ENCODE data around the gene WDR83. TPM values are rescaled to one million over a fixed set of nuclear protein-coding genes. Genes with fewer than 3 reads are reported as not detected.

The WDR83 gene
- total RNA-seq, 2 experiments from 2014 or later, result 6.5 to 6.6 TPM

DNA sequence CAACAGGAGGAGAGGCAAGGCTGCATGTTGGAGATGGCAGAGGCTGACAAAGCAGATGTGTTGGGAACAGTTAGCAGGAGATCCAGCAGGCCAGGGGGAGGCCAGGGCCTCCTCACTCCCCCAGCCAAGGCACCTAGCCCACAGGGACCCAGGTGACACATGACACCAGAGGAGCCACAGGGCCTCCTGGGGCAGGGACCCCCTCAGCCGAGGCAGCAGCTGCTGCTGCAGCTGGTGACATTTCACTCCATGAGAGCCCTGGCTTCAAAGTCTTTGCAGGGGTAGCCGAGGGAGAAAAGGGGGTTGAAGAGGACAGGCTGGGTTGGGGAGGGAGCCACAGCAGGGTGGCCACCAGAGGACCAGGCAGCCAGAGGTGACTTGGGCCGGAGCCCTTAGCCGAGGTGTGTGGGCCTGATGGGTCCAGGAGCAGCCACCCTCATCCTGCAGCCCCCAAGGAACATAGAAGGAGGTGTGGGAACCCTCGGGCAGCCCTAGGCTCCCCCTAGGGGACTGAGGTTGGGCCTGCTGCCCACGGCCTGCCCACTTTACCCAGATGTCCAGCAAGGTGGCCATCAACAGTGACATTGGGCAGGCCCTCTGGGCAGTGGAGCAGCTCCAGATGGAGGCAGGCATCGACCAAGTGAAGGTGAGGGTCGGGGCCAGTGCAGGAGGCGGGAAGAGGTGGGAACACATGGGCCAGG lies 21.0 kb downstream of the WDR83 start, which contains the start of gene GNG14:
TSS of gene GNG14 (plus strand) at position 503 of the 701 bp plus-strand sequence. CDS start at position 554, 51 bp downstream.
- ChIA-PET POLR2A (no interaction called here), CTCF (no interaction called here)
- Histone ChIP-seq H3K4me1 (ENCODE audit: insufficient read depth, low read length) (no peaks in the 10 kb centered on the region), H3K9me3 (ENCODE audit: control insufficient read depth in 1 of 2, insufficient read depth in 1 of 2, low read length in 2 of 2) (no peaks in the 10 kb centered on the region), H3K27me3 (ENCODE audit: control insufficient read depth in 1 of 2, insufficient read depth in 2 of 2, low read length in 2 of 2) (no peaks in the 10 kb centered on the region), H3K27ac (ENCODE audit: low read depth in 1 of 2, low read length in 2 of 2) (no peak within 1 kb of the TSS), H3K4me3 (ENCODE audit: low read length) (no peak within 1 kb of the TSS), H3K36me3 (ENCODE audit: insufficient read depth, low read length) (no peaks in the 10 kb centered on the region)
- H3K4me3 Mint-ChIP-seq, result no peak within 1 kb of the TSS
- no peaks in the 10 kb centered on the region for H3K36me3 Mint-ChIP-seq (ENCODE audit: low read depth)
- no peaks in the 10 kb centered on the region for H3K4me1 Mint-ChIP-seq (ENCODE audit: low read depth)
- no peaks in the 10 kb centered on the region for H3K27me3 Mint-ChIP-seq
- intact Hi-C loops (cut with DNase I, micrococcal nuclease), result no loop called here
- H3K27ac Mint-ChIP-seq, result no peak within 1 kb of the TSS
- DNase-seq (no peak), ATAC-seq (ENCODE audit: poor library complexity) (no peak)
- no peaks in the 10 kb centered on the region for H3K9me3 Mint-ChIP-seq
- TF ChIP-seq, protein P1, sequence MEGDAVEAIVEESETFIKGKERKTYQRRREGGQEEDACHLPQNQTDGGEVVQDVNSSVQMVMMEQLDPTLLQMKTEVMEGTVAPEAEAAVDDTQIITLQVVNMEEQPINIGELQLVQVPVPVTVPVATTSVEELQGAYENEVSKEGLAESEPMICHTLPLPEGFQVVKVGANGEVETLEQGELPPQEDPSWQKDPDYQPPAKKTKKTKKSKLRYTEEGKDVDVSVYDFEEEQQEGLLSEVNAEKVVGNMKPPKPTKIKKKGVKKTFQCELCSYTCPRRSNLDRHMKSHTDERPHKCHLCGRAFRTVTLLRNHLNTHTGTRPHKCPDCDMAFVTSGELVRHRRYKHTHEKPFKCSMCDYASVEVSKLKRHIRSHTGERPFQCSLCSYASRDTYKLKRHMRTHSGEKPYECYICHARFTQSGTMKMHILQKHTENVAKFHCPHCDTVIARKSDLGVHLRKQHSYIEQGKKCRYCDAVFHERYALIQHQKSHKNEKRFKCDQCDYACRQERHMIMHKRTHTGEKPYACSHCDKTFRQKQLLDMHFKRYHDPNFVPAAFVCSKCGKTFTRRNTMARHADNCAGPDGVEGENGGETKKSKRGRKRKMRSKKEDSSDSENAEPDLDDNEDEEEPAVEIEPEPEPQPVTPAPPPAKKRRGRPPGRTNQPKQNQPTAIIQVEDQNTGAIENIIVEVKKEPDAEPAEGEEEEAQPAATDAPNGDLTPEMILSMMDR (IDR thresholded peaks at IDR 0.05), result no peak

DNA sequence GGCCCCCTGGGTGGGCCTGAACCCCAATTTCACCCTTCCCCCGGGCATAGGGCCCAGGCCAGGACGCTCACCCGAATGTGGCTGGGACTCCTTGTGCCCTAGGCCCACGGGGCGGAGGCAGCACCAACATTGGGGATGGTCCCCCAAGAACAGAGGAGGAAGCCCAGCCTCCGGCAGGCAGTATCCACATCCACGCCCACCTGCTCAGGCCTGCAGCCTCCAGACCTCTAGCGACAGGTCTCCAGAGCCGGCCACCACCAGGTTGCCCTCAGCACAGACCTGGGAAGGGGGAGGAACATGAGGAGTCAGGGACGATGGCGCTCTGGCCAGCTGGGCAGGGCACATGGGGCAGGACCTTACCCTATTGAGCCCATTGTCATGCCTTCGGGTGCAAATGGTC lies 22.4 kb downstream of the WDR83 start:
- Mint-ChIP-seq H3K27me3 (no peaks in the 10 kb centered on the region), H3K4me3 (no peak overlapping the region), H3K9me3 (no peaks in the 10 kb centered on the region), H3K27ac (no peak overlapping the region), H3K4me1 (ENCODE audit: low read depth) (no peaks in the 10 kb centered on the region), H3K36me3 (ENCODE audit: low read depth) (no peaks in the 10 kb centered on the region)
- no peak overlapping the region for H3K27ac ChIP-seq (ENCODE audit: low read depth in 1 of 2, low read length in 2 of 2)
- no peaks in the 10 kb centered on the region for H3K4me1 ChIP-seq (ENCODE audit: insufficient read depth, low read length)
- no peak for DNase-seq
- H3K9me3 ChIP-seq (ENCODE audit: control insufficient read depth in 1 of 2, insufficient read depth in 1 of 2, low read length in 2 of 2), result no peaks in the 10 kb centered on the region
- ChIA-PET POLR2A (no interaction called here), CTCF (no interaction called here)
- intact Hi-C loops (cut with DNase I, micrococcal nuclease), result no loop called here
- H3K36me3 ChIP-seq (ENCODE audit: insufficient read depth, low read length), result peaks cover 2% of the 10 kb centered on the region
- H3K27me3 ChIP-seq (ENCODE audit: control insufficient read depth in 1 of 2, insufficient read depth in 2 of 2, low read length in 2 of 2), result no peaks in the 10 kb centered on the region
- TF ChIP-seq, protein P1 (IDR thresholded peaks at IDR 0.05), result no peak
- no peak overlapping the region for H3K4me3 ChIP-seq (ENCODE audit: low read length)
- ATAC-seq (ENCODE audit: poor library complexity), result no peak

DNA sequence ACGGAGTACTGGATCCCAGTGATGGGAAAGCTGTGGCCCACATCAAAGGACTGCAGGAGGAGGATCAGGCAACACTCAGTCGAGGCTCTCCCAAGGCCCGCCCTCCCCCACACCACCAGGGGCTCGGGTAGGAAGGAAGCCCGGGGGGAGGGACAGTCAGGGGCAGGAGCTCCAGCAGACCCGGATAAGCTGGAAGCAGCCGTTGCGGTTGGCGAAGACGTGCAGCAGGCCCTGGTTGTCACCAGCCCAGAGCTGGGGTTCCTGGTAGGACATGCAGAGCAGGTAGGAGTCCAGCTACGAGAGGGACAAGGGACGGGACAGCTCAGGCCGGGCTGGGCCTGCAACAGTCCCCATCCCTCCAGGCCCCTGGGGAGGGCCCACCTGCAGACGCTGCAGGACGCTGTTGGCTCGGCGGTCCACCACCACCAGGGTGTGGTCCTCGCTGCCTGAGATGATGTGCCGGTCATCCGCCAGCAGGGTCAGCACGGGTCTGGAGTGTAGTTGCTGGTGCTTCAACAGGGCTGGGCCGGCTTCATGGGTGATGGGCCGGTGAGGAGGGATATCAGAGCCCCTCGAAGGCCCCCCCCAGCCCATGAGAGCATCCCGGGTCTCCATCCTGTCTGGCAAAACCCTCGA lies 23.1 kb downstream of the WDR83 start:
- H3K9me3 ChIP-seq (ENCODE audit: control insufficient read depth in 1 of 2, insufficient read depth in 1 of 2, low read length in 2 of 2), result no peaks in the 10 kb centered on the region
- ATAC-seq (ENCODE audit: poor library complexity) (no peak), DNase-seq (peak in 1 of 14 experiments; percentile 21)
- H3K4me1 ChIP-seq (ENCODE audit: insufficient read depth, low read length), result no peaks in the 10 kb centered on the region
- TF ChIP-seq, protein P1 (IDR thresholded peaks at IDR 0.05), result no peak
- Mint-ChIP-seq H3K27me3 (no peaks in the 10 kb centered on the region), H3K4me3 (no peak overlapping the region), H3K4me1 (ENCODE audit: low read depth) (no peaks in the 10 kb centered on the region), H3K36me3 (ENCODE audit: low read depth) (no peaks in the 10 kb centered on the region), H3K9me3 (no peaks in the 10 kb centered on the region), H3K27ac (no peak overlapping the region)
- H3K4me3 ChIP-seq (ENCODE audit: low read length), result no peak overlapping the region
- peaks cover 2% of the 10 kb centered on the region for H3K36me3 ChIP-seq (ENCODE audit: insufficient read depth, low read length)
- no peak overlapping the region for H3K27ac ChIP-seq (ENCODE audit: low read depth in 1 of 2, low read length in 2 of 2)
- no peaks in the 10 kb centered on the region for H3K27me3 ChIP-seq (ENCODE audit: control insufficient read depth in 1 of 2, insufficient read depth in 2 of 2, low read length in 2 of 2)
- CTCF ChIA-PET, result no interaction called here
- POLR2A ChIA-PET, result no interaction called here
- intact Hi-C loops (cut with DNase I, micrococcal nuclease), result loop anchor here in 1 of 2 experiments (10.0 kb wide), 1 partner anchor 1185 kb away; the partner anchor contains the start of gene ZNF653

All from CD4-positive, alpha-beta T cell (primary cell).